Measurements from ENCODE around the gene P2RX3. TPM values are rescaled to one million over a fixed set of nuclear protein-coding genes. Genes with fewer than 3 reads are reported as not detected.

Gene P2RX3
- total RNA-seq, 1 experiment from 2014 or later = not detected

GRCh38 chr11:57307666-57308270 is 30.4 kb upstream of the P2RX3 start:
- Histone ChIP-seq H3K4me1 (replicated peaks; ENCODE audit: insufficient read depth) (peaks cover 53% of the 10 kb centered on the region), H3F3A (ENCODE audit: insufficient read depth, low read depth) (peaks cover 41% of the 10 kb centered on the region), H3K27ac (peak overlapping the region; percentile 27), H4K20me1 (ENCODE audit: insufficient read depth) (peaks cover 54% of the 10 kb centered on the region), H2AFZ (no peak overlapping the region), H3K36me3 (ENCODE audit: low read depth) (peaks cover 23% of the 10 kb centered on the region), H3K27me3 (ENCODE audit: insufficient read depth, low read depth) (no peaks in the 10 kb centered on the region), H3K4me2 (peak overlapping the region; percentile 60), H3K4me3 (no peak overlapping the region; the same call in 1 of the 2 replicates), H3K79me2 (ENCODE audit: low read depth) (peaks cover 55% of the 10 kb centered on the region), H3K9me3 (ENCODE audit: insufficient read depth, low read depth) (no peaks in the 10 kb centered on the region), H3K9me2 (ENCODE audit: insufficient read depth) (no peaks in the 10 kb centered on the region)
- DNase-seq = peak in 1 of 2 experiments; percentile 80
- intact Hi-C loops (cut with micrococcal nuclease; ENCODE audit: unreplicated experiment) = no loop called here
- no peak for TF ChIP-seq EZH2 (IDR thresholded peaks at IDR 0.05; ENCODE audit: low read depth)
- BruUV-seq (replicated peaks) = no TSS peak
- CTCF ChIA-PET = interaction anchor here (0.6 to 0.8 kb wide), 2 partner anchors 38 to 42 kb away, joined by 3 to 6 read pairs; no protein-coding TSS in a partner anchor
- POLR2A ChIA-PET (ENCODE audit: unreplicated experiment) = interaction anchor here (0.6 to 0.7 kb wide), 2 partner anchors 14 kb away, joined by 3 to 4 read pairs; no protein-coding TSS in a partner anchor

GRCh38 chr11:57308426-57309060 is 29.6 kb upstream of the P2RX3 start:
- peaks cover 58% of the 10 kb centered on the region for H4K20me1 ChIP-seq (ENCODE audit: insufficient read depth)
- BruUV-seq (replicated peaks) = no TSS peak
- H3K9me3 ChIP-seq (ENCODE audit: insufficient read depth, low read depth) = no peaks in the 10 kb centered on the region
- intact Hi-C loops (cut with micrococcal nuclease; ENCODE audit: unreplicated experiment) = no loop called here
- H3K9me2 ChIP-seq (ENCODE audit: insufficient read depth) = no peaks in the 10 kb centered on the region
- DNase-seq = no peak
- peaks cover 54% of the 10 kb centered on the region for H3K4me1 ChIP-seq (replicated peaks; ENCODE audit: insufficient read depth)
- H3K79me2 ChIP-seq (ENCODE audit: low read depth) = peaks cover 55% of the 10 kb centered on the region
- no peak for TF ChIP-seq EZH2 (IDR thresholded peaks at IDR 0.05; ENCODE audit: low read depth)
- no peak for TF ChIP-seq CTCF (conservative IDR thresholded peaks at IDR 0.05)
- H3F3A ChIP-seq (ENCODE audit: insufficient read depth, low read depth) = peaks cover 44% of the 10 kb centered on the region
- peak overlapping the region; percentile 60 for H3K4me2 ChIP-seq
- no peaks in the 10 kb centered on the region for H3K27me3 ChIP-seq (ENCODE audit: insufficient read depth, low read depth)
- peaks cover 23% of the 10 kb centered on the region for H3K36me3 ChIP-seq (ENCODE audit: low read depth)
- ChIA-PET POLR2A (ENCODE audit: unreplicated experiment) (no interaction called here), CTCF (no interaction called here)
- H3K4me3 ChIP-seq = no peak overlapping the region; the same call in 1 of the 2 replicates
- H3K27ac ChIP-seq = peak overlapping the region; percentile 27
- no peak overlapping the region for H2AFZ ChIP-seq

GRCh38 chr11:57309106-57310059 is 28.8 kb upstream of the P2RX3 start:
- intact Hi-C loops (cut with micrococcal nuclease; ENCODE audit: unreplicated experiment) = no loop called here
- ChIA-PET POLR2A (ENCODE audit: unreplicated experiment) (no interaction called here), CTCF (no interaction called here)
- TF ChIP-seq CTCF (conservative IDR thresholded peaks at IDR 0.05) (no peak), EZH2 (IDR thresholded peaks at IDR 0.05; ENCODE audit: low read depth) (no peak)
- Histone ChIP-seq H2AFZ (no peak overlapping the region), H3K4me2 (peak overlapping the region; percentile 60), H3K27ac (peak overlapping the region; percentile 27; the same call in 1 of the 2 replicates), H4K20me1 (ENCODE audit: insufficient read depth) (peaks cover 55% of the 10 kb centered on the region), H3K4me1 (replicated peaks; ENCODE audit: insufficient read depth) (peaks cover 54% of the 10 kb centered on the region), H3K79me2 (ENCODE audit: low read depth) (peaks cover 55% of the 10 kb centered on the region), H3F3A (ENCODE audit: insufficient read depth, low read depth) (peaks cover 44% of the 10 kb centered on the region), H3K4me3 (no peak overlapping the region), H3K9me3 (ENCODE audit: insufficient read depth, low read depth) (no peaks in the 10 kb centered on the region), H3K27me3 (ENCODE audit: insufficient read depth, low read depth) (no peaks in the 10 kb centered on the region), H3K36me3 (ENCODE audit: low read depth) (peaks cover 23% of the 10 kb centered on the region), H3K9me2 (ENCODE audit: insufficient read depth) (no peaks in the 10 kb centered on the region)
- TSS peak; percentile 15 for BruUV-seq (replicated peaks)
- DNase-seq = no peak

Measured in PC-9 (cell line).